Stimulated activated CD4-positive, alpha-beta T cell treated with anti-CD3 and anti-CD28 coated beads, Interleukin-1b, Interleukin-23, amount 100 ng/mL, for 4 hours (primary cell): Measurements from ENCODE around the gene ALOXE3.
"Not testable (repeated sequence)": the region's sequence is repeated elsewhere in the genome, so short reads cannot be mapped to it uniquely, and the experiment has no call there.

Source experiments
- DNase-seq, 2 donors: peaks; one replicate each; pipeline ENCODE4 v3.0.0-alpha.2; 2020; ENCODE audit warnings: low read depth in 2 of 2

The ALOXE3 gene

DNA sequence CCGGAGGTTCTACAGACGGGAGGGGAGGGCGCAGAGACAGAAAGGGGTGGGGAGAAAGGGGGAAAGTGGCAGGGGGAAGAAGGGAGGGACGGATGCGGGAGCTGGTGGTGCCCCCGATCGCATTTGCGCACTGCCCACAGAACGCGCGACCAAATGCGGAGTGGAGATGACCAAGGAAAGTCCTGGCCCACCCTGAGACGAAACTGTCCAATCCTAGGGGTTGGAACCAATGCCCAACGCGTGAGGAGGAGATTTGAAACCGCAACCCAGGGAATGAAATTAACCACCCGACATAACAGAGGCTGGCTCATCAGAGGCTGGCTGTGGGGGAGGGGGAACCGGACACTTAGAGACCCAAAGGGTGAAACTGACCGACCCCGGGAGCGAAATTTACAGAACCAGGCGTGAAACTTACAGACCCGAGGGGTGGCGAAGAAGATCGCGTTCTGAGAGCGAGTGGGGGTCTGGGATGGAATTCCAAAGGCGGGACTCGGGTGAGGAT is 4.2 kb upstream of the ALOXE3 start:
- DNase-seq, result peak in 1 of 2 donors; percentile 16

DNA sequence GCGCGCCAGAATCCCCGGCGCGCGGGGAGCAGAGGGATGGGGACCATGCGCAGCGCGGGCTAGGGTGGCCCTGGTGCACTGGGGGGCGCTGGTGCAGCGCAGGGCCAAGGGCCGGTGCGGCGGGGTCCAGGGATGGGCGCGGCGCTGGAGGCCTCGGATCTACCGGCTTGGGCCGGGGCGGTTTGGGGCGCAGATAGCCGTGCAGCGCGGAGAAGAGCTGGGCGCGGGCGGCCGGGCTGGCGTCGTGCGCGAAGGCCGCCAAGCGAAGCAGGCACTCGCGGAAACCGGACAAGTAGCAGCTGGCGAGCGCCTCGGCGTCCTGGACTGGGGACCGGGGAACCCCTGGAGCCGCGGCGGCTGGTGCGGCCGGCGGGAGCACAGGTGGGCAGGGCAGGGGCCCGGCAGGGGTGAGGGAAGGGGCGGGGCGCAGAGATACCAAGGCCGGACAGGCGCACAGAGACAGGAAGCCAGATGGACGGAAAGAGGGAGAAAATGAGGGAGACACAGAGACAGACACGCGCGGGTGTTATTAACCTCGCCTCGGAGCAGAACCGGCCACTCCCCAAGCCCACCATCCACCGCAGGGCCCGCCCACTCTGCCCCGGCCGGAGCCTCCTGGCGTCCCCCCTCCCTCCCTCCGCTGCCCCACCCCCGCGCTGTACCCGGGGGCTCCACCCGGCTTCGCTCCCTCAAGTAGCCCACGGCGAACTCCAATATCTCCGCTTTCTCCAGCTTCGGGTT is 3.5 kb upstream of the ALOXE3 start:
- DNase-seq, result peak in 1 of 2 donors; percentile 47

DNA sequence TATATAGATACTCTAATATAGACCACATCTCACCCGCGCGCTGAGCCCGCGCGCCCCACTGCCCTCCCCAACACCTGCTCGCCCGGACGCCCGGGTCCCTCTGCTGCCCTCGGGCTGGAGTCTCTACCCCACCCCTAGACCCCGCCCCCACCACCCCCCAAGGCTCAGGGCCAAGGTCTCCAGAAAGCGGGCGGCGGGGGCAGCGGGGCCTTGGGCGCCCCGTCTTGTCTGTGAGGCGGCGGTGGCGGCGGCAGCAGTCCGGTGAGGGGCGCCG is 3.0 kb upstream of the ALOXE3 start:
- DNase-seq, result no peak

DNA sequence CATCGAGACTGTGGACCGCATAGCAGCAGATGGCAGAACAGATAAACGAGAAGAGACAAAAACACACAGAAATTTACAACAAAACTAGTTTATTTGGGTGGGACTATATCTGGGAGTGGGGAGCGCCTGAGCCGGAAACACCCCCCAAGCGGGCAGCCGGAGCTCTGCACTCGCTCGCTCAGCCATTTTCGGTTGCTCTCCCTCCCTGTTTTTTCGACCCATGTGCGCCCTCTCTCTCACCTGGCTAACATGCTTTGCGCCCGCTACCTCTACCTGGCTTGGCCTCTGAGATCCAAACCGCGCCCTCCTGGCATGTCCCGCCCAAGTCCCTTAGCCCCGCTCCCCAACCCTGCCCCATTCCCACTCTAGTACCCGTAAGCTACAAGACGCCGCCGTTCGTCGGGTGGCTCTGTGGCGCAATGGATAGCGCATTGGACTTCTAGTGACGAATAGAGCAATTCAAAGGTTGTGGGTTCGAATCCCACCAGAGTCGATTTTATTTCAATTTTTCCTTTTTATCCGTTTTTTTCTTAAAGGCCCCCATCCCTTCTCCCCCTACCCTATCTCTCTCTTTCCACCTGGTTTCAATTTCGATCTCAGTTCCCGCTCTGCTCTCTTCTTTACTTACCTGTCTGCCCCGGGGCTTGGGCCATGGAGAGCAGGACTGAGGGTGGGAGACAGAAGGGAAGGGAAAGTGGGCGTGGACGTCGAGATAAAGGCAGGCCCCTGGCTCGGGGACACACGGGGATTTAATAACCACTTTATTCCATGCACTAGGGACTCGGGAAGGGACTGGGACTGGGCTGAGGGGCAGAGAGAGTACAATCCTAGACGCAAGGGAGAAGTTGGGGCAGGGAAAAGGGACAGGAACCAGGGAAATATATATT is 2.4 kb upstream of the ALOXE3 start:
- peak; percentile 71 to 76 for DNase-seq

DNA sequence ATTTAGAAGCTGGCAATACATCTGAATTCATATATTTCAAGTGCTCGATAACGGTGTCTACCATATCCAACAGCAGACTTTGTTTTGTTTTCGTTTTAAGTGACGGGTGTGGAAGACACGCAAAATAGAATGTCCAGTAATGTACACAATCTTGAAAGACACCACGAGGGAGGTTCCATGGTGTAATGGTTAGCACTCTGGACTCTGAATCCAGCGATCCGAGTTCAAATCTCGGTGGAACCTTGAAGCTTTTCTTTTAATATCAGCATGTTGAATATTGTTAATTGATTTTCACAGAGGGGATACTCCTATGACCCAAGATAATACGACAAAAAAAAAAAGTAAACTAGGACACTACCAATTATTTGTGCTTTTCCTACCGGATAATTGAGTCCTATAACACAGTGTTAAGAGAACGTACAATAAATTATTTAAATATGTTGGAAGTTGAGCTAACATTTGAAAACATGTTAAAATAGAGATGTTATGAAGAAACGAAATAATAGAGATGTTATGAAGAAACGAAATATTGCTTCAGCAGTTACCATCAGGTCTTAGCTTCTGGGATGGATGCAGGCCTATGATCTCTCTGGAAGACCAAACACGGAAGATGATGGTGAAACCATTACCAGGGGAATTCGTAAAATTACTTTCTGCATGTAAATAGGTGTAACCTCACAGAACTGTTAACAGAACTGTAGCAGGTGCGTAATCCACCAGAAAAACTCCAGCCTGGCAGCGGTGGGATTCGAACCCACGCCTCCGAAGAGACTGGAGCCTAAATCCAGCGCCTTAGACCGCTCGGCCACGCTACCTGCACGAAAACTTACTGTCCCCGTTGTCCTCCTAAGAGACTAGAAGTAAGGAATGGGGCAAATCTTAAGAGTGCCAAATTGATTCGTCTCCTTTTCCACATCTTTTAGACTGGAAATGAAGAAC is 1.5 kb upstream of the ALOXE3 start:
- peak; percentile 83 to 88 for DNase-seq

DNA sequence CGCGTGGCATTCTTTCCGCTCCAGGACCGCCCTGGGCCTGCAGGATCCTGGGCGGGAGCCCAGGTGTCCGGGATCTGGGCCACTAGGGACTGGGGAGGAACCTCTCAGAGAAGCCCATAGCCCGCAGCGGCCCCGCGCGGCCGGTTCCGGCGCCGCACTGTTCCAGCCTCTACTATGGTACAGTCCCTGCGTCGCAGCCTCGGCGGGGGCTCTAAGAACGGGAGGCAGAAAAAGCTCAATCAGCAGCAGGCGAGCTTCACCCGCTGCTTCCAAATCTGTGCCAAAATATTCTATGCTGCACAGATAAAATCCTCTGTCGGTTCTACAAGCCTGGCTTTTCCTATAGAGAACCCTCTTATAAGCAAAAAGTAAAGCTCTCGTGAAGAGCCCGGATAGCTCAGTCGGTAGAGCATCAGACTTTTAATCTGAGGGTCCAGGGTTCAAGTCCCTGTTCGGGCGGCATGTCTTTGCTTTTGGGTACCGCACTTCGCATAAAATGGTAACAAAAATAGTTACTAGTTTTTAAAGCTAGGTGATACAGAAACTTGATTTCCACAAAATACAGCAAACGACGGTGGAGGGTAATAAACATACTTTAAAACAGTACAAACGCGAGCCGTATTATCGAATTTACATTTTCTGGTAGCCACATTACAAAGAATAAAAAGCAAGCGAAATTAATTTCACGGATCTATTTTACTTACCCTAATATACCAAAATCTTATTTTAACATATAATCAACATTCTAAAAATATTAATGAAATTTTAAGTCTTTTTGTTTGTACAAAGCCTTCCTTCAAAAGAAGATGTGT is 661 bp upstream of the ALOXE3 start:
- peak; percentile 83 for DNase-seq

DNA sequence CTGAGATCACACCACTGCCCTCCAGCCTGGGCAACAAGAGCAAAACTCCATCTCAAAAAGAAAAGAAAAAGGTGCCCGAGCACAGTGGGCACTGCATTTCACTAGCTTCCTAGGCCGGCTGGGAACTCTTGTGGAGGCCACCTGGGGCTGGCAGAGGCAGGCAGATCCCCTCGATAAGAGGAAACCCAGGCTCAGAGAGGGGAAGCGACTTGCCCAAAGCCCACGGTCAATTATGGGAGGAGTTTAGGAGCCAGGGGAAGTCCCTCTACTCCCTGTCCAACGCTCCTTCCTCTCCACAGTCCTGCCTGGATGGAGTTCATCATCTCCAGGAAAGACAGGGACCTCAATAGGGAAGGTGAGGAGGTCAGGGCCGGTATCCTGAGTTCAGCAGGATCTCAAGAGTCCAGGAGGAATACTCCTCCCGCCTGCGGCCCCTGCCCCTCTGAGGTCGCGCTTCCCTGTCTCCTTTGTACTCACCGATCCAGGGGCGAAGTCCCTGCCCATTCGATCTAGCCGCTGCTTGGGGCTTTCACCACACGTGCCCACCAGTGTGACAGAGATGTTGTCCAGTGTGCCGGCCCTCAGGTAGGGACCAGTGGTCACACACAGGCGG is 841 bp downstream of the ALOXE3 start:
- DNase-seq, result no peak

DNA sequence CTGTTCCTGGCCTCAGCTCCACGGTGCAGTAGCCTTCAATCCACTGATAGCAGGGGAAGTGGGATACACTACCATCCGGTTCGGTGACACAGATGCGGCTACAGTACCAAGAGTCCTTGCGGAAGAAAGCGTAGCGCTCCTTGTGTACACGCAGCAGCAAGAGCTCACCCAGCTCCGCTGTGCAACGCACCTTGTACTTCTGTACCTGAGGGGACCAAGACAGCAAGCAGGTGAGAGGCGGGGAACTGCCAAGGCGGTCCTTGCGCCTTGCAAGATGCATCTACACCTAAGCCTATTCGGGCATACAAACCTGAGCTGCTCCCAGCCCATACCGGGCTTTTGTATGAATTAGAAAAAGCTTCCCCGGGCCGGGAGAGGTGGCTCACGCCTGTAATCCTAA is 1.5 kb downstream of the ALOXE3 start:
- no peak for DNase-seq

DNA sequence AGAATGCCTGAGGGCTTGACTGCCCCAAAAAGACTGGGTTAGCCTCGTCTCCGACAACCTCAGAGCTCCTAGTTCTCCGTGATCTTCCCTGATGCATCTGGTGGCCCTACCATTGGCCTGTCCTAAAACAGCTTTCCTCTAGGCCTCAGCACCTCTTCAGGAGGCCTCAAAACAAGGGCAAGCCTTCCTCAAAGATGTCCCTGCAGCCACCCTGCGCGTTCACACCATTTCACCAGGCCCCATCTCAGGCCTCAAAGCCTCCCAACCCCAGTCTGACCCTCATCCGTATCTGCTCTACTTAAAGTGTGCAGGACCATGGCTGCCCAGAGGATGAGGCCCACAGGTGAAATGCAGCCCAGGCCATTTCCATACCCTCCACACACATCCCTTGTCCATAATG is 7.4 kb downstream of the ALOXE3 start:
- DNase-seq, result no peak

DNA sequence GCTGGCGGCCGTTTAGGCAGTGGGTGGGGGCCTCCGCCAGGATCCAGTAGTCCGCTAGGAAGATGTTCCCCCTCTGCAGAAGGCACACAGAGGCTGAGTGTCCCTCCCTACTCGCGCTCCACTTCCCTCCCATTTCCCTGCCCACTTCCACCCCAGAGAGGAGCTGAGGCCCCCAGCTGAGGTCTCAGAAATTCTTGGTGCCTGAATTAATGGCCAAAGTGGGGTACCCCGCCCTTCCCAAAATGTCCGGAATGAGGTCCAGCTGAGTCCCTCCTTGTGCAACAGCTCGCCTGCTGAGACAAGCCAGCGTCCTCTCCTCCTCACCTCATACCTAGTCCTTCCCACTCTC is 7.9 kb downstream of the ALOXE3 start:
- DNase-seq, result no peak

DNA sequence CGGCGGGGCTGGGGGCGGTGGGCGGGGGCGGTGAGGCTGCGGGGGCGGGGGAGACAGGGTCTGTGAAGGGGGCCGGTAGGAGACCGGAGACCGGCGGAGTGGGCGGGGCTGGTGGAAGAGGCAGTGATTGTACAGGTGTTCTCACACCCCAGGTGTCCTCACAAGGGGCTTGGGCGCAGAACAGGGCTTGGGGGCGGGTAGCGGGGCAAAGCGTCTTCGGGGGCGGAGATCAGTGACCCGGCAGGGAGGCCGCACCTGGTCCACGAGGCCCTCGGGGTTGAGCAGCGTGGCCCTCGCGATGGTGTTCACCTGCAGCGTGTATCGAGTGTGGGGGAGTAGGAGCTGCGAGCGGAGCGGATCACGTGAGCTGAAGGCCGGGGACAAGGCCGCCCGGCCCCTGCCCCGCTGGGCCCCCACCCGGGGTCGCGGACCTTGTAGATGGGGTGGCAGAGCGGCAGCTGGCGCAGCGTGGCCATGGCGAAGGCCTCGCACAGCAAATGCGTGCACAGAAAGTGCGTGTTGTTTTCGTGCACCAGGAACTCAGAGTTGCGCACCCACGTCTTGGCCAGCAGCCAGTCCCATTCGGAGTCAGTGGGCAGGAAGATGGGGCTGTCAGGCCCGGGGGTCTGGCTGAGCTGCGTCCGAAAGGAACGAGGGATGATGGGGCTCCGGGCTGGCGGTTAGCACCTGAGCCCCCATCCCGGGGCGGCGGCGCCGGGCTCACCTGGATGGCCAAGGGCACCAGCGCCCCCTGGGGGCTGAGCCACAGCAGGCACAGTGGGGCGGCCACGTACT is 8.5 kb downstream of the ALOXE3 start:
- peak; percentile 75 to 81 for DNase-seq

DNA sequence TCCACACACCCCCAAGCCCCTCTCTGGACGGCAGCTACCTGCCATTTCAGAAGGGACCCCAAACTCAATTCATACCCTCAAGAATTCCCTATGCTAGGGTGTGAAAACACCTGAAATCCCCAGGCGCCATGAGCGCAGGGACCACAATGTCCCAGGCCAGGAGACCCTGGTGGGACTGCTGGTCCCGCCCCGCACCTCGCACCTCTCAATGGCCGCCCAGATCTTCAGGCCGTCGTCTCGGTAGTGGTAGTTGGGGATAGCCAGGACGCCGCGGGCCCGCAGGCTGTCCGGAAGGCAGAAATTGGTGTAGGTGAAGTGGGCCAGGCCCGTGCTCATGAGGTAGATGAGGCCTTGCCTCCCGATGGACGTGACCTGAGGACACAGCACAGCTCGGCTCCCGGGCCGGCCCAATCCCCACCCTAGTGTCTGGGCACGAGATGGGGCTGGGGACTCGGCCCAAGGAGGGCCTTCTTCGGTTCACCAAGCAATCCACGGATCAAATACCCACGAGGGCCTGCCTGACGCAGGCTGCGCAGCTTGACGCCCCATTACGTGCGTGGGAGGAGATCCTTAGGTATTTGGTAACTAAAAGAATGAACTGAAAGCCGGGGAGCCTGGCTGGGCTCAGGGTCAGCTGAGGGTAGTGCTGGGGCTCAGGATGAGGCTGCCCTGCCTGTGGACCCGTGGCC is 9.2 kb downstream of the ALOXE3 start:
- DNase-seq, result no peak

DNA sequence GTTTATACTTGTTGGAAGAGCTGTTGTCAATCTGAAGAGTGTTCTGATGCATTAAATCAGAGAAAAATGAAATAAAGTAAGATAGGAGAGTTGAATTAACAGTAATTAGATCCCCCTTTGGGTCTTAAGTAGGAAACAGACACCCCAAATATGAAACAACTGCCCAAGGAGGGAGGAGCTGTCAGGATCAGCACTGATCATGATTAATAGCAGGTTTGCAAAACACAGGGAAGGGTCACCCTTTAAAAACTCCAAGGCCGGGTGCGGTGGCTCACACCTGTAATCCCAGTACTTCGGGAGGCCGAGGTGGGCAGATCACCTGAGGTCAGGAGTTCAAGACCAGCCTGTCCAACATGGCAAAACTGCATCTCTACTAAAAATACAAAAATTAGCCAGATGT is 11.3 kb downstream of the ALOXE3 start:
- DNase-seq, result not testable (repeated sequence)

DNA sequence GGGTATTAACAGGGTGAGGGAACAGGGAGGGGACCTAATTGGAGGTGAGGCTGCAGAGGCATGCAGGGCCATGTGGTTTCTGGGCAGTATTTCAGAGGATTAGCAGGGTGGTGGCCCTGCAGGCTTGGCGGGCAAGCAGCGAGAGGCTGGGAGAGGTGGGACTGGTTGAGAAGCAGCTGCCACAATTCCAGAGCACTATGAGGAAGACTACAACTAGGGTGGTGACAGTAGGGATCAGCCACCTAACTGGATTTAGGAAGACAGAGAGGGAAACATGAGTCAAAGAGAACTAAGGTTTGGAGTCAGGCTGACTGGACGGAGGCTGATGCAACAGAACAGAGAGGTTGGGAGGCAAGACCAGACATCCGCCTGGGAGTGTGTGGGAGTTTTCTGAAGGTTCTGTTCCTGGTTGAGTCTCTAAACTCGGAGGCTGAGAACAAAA is 12.3 kb downstream of the ALOXE3 start:
- DNase-seq, result no peak

DNA sequence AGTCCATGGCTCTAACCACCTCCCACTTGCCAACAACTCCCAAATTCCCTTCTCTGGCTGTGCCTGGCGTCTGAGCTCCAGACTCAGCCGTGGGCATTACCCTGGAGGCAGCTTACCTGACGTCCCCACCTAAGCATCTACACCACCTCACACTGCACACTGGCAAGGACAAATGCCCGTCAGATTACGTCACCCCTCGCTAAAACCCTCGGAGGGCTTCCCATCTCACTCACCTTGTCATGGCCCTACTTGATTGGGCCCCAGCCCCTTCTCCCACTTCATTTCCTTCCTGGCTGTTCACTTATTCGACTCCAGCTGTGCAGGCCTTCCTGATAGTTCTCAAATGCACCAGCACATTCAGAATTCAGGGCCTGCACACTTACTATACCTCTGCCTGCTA is 13.4 kb downstream of the ALOXE3 start:
- DNase-seq, result no peak

DNA sequence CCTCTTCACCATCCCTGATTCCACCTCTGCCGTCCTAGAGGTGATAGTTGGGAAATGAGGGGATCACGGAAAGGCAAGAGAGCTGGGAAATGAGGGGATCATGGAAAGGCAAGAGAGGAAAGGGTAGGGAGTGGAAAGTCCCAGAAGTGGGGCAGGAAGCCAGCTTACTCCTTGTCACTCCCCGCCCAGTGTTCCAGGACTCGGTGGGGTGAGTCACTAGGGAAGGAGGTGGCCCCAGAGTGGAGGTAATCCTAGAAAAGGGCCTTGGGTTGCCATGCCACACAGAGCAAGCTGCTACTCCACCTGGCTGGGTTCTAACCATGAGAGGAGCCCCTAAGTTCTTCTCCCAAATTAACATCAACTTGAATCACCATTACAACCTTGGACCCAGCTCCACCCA is 14.8 kb downstream of the ALOXE3 start:
- no peak for DNase-seq

DNA sequence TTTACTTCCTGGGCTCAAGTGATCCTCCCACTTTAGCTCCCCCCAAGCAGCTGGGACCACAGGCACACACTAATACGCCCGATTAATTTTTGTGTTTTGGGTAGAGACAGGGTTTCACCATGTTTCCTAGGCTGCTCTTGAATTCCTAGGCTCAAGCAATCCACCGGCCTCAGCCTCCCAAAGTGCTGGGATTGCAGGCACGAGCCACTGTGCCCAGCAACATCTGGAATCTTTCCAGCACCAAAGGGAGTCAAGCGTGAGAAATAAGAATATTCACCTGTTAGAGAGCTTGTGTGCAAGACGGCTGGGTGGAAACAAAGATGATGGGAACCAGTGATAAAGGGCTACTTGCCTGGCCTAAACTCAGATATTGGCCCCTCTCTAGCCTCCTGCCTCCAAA is 16.6 kb downstream of the ALOXE3 start:
- DNase-seq, result no peak

DNA sequence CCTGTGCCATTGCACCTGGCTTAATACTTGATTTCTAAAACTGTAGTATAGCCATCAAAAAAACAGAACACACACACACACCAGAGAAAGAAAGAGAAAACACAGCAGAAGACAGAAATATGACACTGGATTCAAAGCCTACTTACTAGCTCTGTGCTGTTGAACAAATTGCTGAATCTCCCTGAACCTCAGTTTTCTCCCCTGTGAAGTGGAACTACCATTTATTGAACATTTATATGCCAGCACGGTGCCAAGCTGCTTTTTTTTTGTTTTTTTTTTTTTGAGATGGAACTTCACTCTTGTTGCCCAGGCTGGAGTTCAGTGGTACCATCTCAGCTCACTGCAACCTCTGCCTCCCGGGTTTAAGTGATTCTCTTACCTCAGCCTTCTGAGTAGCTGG is 17.6 kb downstream of the ALOXE3 start:
- no peak for DNase-seq

DNA sequence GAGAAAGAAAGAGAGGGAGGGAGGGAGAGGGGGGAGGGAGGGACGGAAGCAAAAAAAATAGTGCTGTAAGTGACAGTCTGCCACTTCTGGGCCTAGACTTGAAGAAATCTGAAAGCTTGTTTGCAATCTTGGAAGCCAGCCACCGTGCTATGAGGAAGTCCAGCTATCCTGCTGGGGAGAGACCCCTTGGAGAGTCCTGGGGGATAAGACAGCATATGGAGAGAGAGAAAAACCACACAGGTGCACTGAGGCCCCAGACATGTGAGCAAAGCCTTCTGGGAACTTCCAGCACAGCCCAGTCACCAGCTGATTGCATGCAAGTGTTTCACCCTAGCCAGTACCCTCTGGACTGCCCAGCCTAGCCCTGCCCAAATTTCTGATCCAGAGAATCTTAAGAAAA is 18.2 kb downstream of the ALOXE3 start:
- no peak for DNase-seq
